Activated CD4-positive, alpha-beta T cell treated with anti-CD3 and anti-CD28 coated beads, Interleukin-2, amount 10 ng/mL, durations not matched to agents 7 days and 5 days (primary cell): ENCODE measurements around the gene PPP1R12B. TPM values are rescaled to one million over a fixed set of nuclear protein-coding genes. Genes with fewer than 3 reads are reported as not detected.
"Not testable (repeated sequence)": the region's sequence is repeated elsewhere in the genome, so short reads cannot be mapped to it uniquely, and the experiment has no call there.

ENCODE experiments used
- CTCF ChIA-PET: fragments of 350-600 bp; sonication (Branson Sonifier 250); formaldehyde crosslinking; loops from one replicate; lab custom pipeline; 2021; ENCODE audit warnings: antibody characterized with exemption; lab: Charles Lee
- POLR2A ChIA-PET: fragments of 350-600 bp; sonication (Branson Sonifier 250); formaldehyde crosslinking; loops from one replicate; lab custom pipeline; 2021; ENCODE audit warnings: antibody characterized with exemption; lab: Charles Lee
- DNase-seq: peaks from one replicate; pipeline ENCODE4 v3.0.0-alpha.2; 2020
- H3K27ac Mint-ChIP-seq: one replicate; pipeline ENCODE4 v1.8.0; 2021; ENCODE audit warnings: mild to moderate bottlenecking, moderate library complexity, mixed read lengths
- H3K27me3 Mint-ChIP-seq: one replicate; pipeline ENCODE4 v1.8.0; 2021; ENCODE audit warnings: mixed read lengths
- H3K36me3 Mint-ChIP-seq: one replicate; pipeline ENCODE4 v1.8.0; 2021; ENCODE audit warnings: low read depth, mixed read lengths
- H3K4me1 Mint-ChIP-seq: one replicate; pipeline ENCODE4 v1.8.0; 2021; ENCODE audit warnings: mixed read lengths
- H3K4me3 Mint-ChIP-seq: one replicate; pipeline ENCODE4 v1.8.0; 2021; ENCODE audit warnings: mild to moderate bottlenecking, moderate library complexity, mixed read lengths
- H3K9me3 Mint-ChIP-seq: one replicate; pipeline ENCODE4 v1.8.0; 2021; ENCODE audit warnings: mixed read lengths
- total RNA-seq, 2 experiments: library from RNA; stranded (reverse); gene quantifications; one replicate each; pipeline ENCODE4 v1.2.3, GENCODE V29; 2021

PPP1R12B gene
- total RNA-seq, 2 experiments from 2014 or later = 20.2 to 25.0 TPM

DNA sequence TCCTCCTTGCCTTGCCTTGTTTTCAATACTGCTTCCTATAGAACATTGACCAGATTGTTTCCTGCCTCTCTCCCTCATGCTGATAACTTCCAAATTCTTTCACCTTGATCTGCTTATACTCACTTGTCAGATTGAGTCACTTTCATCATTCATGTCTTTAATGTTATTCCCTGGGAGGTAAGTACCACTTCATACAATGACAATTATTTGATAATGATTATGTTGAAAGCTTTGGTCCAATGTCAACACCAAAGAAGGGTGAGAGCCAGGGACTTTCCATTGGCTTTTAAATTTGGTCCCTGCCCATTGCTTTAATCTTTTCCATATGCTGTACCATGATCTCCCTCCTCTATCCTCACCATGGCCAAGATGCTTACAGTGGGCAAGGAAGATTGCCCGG is 224.4 kb downstream of the PPP1R12B start:
- H3K36me3 Mint-ChIP-seq = peaks cover 5% of the 10 kb centered on the region
- no peaks in the 10 kb centered on the region for H3K27me3 Mint-ChIP-seq
- no peak for DNase-seq
- H3K4me1 Mint-ChIP-seq = no peaks in the 10 kb centered on the region
- H3K9me3 Mint-ChIP-seq = no peaks in the 10 kb centered on the region
- POLR2A ChIA-PET = no interaction called here
- no peak overlapping the region for H3K4me3 Mint-ChIP-seq
- CTCF ChIA-PET = no interaction called here
- no peak overlapping the region for H3K27ac Mint-ChIP-seq

DNA sequence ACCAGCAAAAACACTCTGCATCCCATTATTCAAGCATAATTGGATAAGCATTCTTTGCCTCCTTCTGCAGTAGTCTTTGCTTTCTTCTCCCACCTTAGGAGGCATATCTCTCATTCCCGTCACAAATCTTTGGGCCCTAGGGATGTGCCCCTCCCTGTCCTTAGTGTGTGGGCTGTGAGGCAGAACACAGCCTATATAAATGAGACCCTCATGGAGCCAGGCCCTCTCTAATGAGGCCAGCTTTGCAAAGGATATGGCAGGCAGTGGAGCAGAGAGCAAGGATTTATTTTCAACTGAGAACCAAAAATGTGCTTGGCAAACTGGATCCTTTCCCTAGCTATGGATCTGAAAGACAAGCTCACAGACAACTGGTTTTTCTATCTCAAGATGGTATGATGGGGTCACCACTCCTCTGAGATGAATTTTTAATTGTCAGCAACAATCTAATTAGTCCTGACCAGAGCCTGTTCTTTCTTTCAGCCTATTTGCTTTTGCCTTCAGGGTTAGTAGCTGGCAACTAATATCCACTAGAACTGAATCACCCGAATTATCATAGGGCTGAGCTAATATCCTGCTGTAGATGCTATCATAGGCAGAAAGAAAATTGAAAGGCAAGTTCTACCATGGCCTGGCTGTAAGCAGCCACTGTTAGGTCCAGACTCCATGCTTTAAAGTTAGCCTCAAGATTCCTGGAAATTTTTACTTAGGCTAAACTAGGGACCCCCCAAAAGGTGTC is 227.6 kb downstream of the PPP1R12B start:
- no peaks in the 10 kb centered on the region for H3K27me3 Mint-ChIP-seq
- peaks cover 3% of the 10 kb centered on the region for H3K36me3 Mint-ChIP-seq
- no peaks in the 10 kb centered on the region for H3K4me1 Mint-ChIP-seq
- H3K4me3 Mint-ChIP-seq = no peak overlapping the region
- no peak overlapping the region for H3K27ac Mint-ChIP-seq
- POLR2A ChIA-PET = no interaction called here
- CTCF ChIA-PET = interaction anchor here (1.1 kb wide), 1 partner anchor 8 kb away, joined by 3 read pairs; no protein-coding TSS in a partner anchor
- H3K9me3 Mint-ChIP-seq = no peaks in the 10 kb centered on the region
- DNase-seq = no peak

DNA sequence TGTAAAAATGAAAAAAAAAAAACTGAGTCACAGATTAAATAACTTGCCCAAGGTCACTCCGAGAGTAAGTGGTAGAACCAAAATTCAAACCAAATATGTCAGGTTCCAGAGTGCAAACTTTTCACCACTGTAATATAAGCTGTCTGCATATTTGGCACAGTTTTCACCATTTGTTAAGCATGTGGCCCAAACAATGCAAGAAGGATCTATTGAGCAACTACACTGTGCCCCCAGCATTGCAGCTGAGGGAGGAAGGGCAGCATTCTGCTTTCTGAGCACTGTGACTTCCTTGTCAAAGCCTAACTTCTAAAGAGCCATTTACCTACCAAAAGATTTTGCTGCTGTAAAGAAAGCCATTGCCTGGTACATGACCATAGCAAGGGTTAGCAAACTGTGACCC is 228.3 kb downstream of the PPP1R12B start:
- POLR2A ChIA-PET = no interaction called here
- Mint-ChIP-seq H3K27ac (no peak overlapping the region), H3K27me3 (no peaks in the 10 kb centered on the region), H3K9me3 (no peaks in the 10 kb centered on the region), H3K36me3 (peaks cover 3% of the 10 kb centered on the region), H3K4me3 (no peak overlapping the region), H3K4me1 (no peaks in the 10 kb centered on the region)
- no peak for DNase-seq
- CTCF ChIA-PET = interaction anchor here (0.6 to 1.1 kb wide), 2 partner anchors 9 to 542 kb away, joined by 3 to 5 read pairs; no protein-coding TSS in a partner anchor

DNA sequence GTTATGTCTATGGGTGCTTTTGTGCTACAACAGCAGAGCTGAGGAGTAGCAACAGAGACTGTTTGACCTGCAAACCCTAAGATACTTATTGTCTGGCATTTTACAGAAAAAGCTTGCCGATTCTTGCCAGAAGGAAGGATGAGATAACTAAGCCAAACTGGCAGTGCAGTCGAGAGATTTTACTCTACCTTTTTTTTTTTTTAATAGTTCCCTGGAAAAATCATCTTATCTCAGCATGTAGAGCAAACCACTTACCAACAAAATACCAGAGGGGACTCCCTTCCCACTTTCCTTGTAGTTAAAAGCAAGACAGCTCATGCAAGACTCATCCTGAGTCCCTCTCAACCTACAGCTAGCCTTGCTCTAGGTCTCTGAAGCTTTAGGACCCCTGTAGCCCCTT is 228.9 kb downstream of the PPP1R12B start:
- no peaks in the 10 kb centered on the region for H3K27me3 Mint-ChIP-seq
- H3K27ac Mint-ChIP-seq = no peak overlapping the region
- POLR2A ChIA-PET = no interaction called here

DNA sequence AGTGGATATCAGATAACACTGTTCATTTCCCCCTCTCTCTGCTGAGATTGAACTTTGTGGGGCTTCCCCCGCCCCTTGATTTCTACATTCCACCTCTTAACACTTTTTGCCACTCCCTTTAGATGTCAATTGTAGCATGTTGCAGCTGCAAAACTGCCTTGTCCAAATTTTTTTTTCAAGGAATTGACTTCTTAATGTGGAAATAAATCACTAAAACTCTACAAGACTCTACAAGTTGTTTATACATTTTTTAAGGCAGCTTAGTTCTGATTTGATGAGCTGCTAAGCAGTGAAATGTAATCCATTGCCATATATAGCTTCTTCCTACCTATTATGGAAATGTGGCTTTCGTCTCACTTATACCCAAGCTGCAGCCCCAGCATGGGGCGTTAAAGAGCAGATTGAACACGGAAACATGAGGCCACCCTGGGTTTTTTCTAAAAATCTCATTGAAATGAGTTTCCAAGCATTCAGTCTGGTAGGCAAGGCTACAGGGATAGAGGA is 229.6 kb downstream of the PPP1R12B start:
- H3K4me1 Mint-ChIP-seq = no peaks in the 10 kb centered on the region
- CTCF ChIA-PET = interaction anchor here (1.2 kb wide), 1 partner anchor 12 kb away, joined by 4 read pairs; no protein-coding TSS in a partner anchor
- no peaks in the 10 kb centered on the region for H3K27me3 Mint-ChIP-seq
- no peak overlapping the region for H3K4me3 Mint-ChIP-seq
- H3K9me3 Mint-ChIP-seq = no peaks in the 10 kb centered on the region
- DNase-seq = no peak
- peaks cover 3% of the 10 kb centered on the region for H3K36me3 Mint-ChIP-seq
- H3K27ac Mint-ChIP-seq = no peak overlapping the region
- POLR2A ChIA-PET = no interaction called here

More for the DNA sequence above, 228.9 kb downstream of the PPP1R12B start:
- DNase-seq = no peak
- Mint-ChIP-seq H3K4me3 (no peak overlapping the region), H3K9me3 (no peaks in the 10 kb centered on the region), H3K4me1 (no peaks in the 10 kb centered on the region), H3K36me3 (peaks cover 3% of the 10 kb centered on the region)
- CTCF ChIA-PET = interaction anchor here (0.6 kb wide), 1 partner anchor 541 kb away, joined by 5 read pairs; no protein-coding TSS in a partner anchor

DNA sequence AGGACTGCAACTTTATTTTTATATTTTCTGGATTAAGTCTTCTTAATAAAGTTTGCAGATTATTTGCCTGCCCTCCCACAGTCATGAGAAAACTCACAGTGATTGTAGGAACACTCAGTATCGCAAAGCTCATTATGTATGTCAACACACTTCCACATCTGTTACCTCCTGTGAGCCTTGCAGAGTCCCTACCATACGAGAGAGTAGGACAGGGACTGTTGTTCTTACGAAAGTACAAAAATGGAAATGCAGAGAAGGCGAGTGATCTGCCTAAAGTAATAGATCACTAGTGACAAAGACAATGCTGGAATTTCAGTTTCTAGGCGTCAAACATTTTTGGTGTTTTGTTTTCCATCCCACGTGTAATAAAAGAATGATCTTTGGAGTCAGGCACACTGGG is 230.1 kb downstream of the PPP1R12B start:
- no peak for DNase-seq
- POLR2A ChIA-PET = no interaction called here
- peaks cover 3% of the 10 kb centered on the region for H3K36me3 Mint-ChIP-seq
- no peaks in the 10 kb centered on the region for H3K27me3 Mint-ChIP-seq
- no peaks in the 10 kb centered on the region for H3K4me1 Mint-ChIP-seq
- no peak overlapping the region for H3K27ac Mint-ChIP-seq
- H3K9me3 Mint-ChIP-seq = no peaks in the 10 kb centered on the region
- no peak overlapping the region for H3K4me3 Mint-ChIP-seq
- CTCF ChIA-PET = interaction anchor here (1.2 kb wide), 1 partner anchor 11 kb away, joined by 4 read pairs; no protein-coding TSS in a partner anchor

DNA sequence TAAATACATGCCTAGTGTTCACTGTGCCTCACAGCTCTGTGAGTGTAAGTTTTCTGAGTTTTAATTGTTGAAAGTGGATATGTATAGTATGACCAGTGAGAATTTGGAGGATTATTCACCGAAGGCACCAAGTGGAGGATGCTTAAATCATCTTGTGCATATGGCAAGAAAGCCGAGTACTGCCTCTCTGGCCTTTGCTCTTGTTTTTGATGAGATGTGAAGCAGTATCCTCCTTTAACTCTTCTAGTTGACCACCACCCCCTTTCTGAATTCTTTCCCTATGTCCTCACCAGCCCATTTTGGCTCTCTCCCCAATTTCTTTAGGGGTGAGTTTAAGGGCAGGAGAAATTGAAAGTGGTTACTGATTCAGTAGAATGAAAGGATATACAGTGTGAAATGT is 231.3 kb downstream of the PPP1R12B start:
- no peak overlapping the region for H3K4me3 Mint-ChIP-seq
- no peak overlapping the region for H3K27ac Mint-ChIP-seq
- no peaks in the 10 kb centered on the region for H3K9me3 Mint-ChIP-seq
- H3K36me3 Mint-ChIP-seq = peaks cover 3% of the 10 kb centered on the region
- ChIA-PET CTCF (no interaction called here), POLR2A (no interaction called here)
- H3K27me3 Mint-ChIP-seq = no peaks in the 10 kb centered on the region
- DNase-seq = no peak
- H3K4me1 Mint-ChIP-seq = no peaks in the 10 kb centered on the region

DNA sequence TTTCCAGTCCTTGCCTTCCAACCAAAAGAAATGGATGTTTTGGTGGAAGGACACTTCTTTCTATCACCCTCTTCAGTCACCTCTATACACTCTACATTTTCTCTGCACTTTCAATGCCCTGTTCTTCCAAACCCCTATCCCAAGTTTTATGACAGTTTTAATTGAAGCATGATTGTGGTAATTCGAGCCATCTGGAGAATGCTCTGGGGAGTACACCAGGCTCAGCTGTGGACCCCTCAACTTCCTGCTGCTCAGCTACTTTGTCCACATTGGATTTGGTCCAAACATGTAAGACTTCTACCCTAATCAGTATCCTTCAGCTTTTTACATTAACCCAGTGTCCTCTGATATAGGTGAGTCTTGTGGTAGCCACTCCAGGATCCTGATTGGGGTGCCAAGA is 232.1 kb downstream of the PPP1R12B start:
- H3K4me3 Mint-ChIP-seq = no peak overlapping the region
- ChIA-PET CTCF (no interaction called here), POLR2A (no interaction called here)
- no peak overlapping the region for H3K27ac Mint-ChIP-seq
- H3K36me3 Mint-ChIP-seq = peaks cover 3% of the 10 kb centered on the region
- H3K9me3 Mint-ChIP-seq = no peaks in the 10 kb centered on the region
- no peak for DNase-seq
- H3K4me1 Mint-ChIP-seq = no peaks in the 10 kb centered on the region
- H3K27me3 Mint-ChIP-seq = no peaks in the 10 kb centered on the region

DNA sequence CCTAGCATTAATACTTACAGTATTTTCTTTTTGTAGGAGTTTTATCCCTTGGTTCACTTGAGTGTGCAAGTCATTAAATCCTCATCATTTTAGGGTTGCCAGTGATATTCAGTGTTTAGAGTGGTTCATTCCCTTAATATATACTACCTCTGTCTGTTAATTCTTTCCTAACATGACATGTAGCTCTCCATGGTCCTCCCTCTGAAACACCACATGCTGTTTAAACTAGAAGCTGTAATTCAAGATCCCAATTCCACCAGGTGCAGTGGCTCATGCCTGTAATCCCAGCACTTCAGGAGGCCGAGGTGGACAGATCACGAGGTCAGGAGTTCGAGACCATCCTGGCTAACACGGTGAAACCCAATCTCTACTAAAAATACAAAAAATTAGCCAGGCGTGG is 233.9 kb downstream of the PPP1R12B start:
- DNase-seq, H3K36me3 Mint-ChIP-seq, H3K4me1 Mint-ChIP-seq, H3K27me3 Mint-ChIP-seq, H3K27ac Mint-ChIP-seq, H3K4me3 Mint-ChIP-seq, POLR2A ChIA-PET, CTCF ChIA-PET, H3K9me3 Mint-ChIP-seq: not testable (repeated sequence)

DNA sequence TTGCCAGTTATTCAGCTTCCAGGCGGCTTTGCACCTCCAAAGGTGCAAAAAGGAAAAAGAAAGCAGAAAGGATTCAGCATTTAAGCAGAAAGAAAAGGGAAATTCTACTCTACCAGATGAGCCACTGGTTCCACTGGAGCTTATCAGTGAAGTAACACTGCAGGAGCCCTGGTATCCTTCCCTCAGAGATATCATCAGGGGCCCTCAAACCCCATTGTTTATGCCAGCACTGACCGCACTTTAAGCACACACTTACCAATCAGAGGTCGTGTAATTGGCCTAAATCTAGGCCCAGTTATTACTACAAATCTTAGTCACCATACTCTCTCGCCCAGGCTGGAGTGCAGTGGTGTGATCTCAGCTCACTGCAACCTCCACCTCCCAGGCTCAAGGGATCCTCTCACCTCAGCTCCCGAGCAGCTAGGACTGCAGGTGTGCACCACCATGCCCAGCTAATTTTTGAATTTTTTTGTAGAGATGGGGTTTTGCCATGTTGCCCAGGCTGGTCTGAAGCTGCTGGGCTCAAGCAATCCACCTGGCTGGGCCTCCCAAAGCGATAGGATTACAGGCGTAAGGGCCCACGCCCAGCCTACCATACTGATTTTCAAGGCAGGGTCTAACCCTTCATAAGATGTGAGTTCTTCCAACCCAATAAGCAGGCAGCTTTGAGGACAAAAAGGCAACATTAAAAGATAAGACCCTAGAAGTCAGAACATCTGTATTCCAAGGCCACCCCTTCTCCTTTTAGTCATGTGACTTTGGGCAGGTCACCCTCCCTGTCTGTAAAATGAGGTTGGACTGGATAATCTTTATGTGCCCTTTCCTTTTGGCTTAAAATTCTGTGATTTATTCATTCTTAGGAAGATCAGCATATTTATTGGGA is 236.4 kb downstream of the PPP1R12B start:
- Mint-ChIP-seq H3K36me3 (peaks cover 3% of the 10 kb centered on the region), H3K9me3 (no peaks in the 10 kb centered on the region), H3K27me3 (no peaks in the 10 kb centered on the region), H3K4me1 (peaks cover 4% of the 10 kb centered on the region), H3K4me3 (no peak overlapping the region), H3K27ac (no peak overlapping the region)
- POLR2A ChIA-PET = no interaction called here
- no peak for DNase-seq
- CTCF ChIA-PET = no interaction called here

DNA sequence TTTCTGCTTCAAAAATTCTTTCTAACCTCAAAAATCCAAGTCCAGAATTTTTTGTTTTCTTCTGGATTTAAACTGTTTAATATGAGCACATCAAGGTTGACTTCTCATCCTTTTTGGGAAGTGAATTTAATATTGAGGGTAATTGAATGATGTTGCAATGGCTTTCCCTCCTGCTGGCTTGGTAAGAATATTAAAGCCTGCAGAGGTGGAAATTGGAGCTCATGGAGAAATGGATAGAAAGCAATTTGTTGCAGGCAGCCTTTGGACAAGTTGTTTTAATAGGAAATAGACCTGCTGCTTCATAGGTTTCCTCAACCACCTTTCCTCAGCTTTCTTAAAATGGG is 237.1 kb downstream of the PPP1R12B start:
- H3K4me1 Mint-ChIP-seq = peaks cover 4% of the 10 kb centered on the region
- H3K27ac Mint-ChIP-seq = no peak overlapping the region
- H3K36me3 Mint-ChIP-seq = peaks cover 2% of the 10 kb centered on the region
- no peak for DNase-seq
- no peaks in the 10 kb centered on the region for H3K9me3 Mint-ChIP-seq
- ChIA-PET CTCF (interaction anchor here (0.8 kb wide), 1 partner anchor 11 kb away, joined by 3 read pairs; no protein-coding TSS in a partner anchor), POLR2A (no interaction called here)
- no peak overlapping the region for H3K4me3 Mint-ChIP-seq
- H3K27me3 Mint-ChIP-seq = no peaks in the 10 kb centered on the region

DNA sequence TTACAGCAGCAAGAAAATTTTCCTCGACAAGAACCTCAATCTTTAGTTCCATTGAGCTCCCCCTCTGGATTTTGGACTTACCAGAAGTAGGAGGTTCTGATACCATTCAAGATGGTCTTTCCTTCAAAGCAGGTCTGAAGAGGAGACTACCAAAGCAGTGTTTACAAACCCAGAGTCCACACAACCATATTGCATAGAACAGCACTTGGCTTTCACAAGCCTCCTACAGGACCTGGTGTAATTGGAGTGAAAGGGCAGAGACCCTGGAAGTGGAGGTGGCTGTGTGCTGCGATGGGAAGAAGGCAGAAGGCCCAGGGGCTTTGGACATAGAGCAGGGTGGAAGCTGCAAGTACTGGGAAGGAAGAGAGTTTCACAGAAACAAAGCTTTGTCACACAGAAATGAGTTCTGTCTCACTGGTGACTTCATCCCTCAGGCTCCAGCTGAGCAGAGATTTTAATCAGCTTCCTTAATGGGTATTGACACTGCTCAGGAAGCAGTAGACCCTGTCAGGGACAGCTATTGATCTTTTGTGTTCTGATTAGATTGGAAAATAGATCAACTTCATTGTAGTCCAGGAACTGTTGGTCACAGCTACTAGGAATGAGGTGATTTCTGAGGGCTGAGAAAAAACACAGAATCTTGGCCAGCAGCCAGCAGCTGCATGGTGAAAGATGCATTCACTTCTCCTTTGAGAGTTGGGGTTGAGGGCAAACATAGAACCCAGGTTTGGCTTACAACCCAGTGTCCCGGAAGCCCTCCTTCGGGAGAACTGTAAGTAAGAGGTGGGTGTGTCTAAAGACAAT is 237.7 kb downstream of the PPP1R12B start:
- POLR2A ChIA-PET = interaction anchor here (0.6 kb wide), 1 partner anchor 1734 kb away, joined by 4 read pairs; no protein-coding TSS in a partner anchor

More for the DNA sequence above, 237.7 kb downstream of the PPP1R12B start:
- CTCF ChIA-PET = interaction anchor here (0.8 kb wide), 1 partner anchor 12 kb away, joined by 3 read pairs; no protein-coding TSS in a partner anchor
- H3K9me3 Mint-ChIP-seq = no peaks in the 10 kb centered on the region
- H3K27ac Mint-ChIP-seq = no peak overlapping the region
- DNase-seq = no peak
- no peaks in the 10 kb centered on the region for H3K36me3 Mint-ChIP-seq
- no peak overlapping the region for H3K4me3 Mint-ChIP-seq
- no peaks in the 10 kb centered on the region for H3K27me3 Mint-ChIP-seq
- H3K4me1 Mint-ChIP-seq = peaks cover 4% of the 10 kb centered on the region
